SK-N-SH (cell line): ENCODE data around the gene MAP3K12. TPM values are rescaled to one million over a fixed set of nuclear protein-coding genes. Genes with fewer than 3 reads are reported as not detected.
A peak's percentile ranks its signal among the peaks of the same experiment; 100 is the strongest.

Experiments
- CTCF ChIA-PET: fragments of 300-600, 350-600 bp; formaldehyde crosslinking; extraction: SDS; loops from one replicate; lab custom pipeline; 2021; lab: Yijun Ruan, JAX
- POLR2A ChIA-PET: fragments of 350-600 bp; sonication (Branson Sonifier 250); formaldehyde crosslinking; extraction: SDS; loops from one replicate; lab custom pipeline; 2020; ENCODE audit warnings: antibody characterized with exemption, inconsistent platforms; lab: Yijun Ruan, JAX
- DNase-seq: peaks from one replicate; pipeline ENCODE4 v3.0.0; 2012
- H2AFZ ChIP-seq: fragments of 200-600 bp; sonication (generic); 2 replicates; pipeline ENCODE4 v1.8.1; 2016; ENCODE audit warnings: antibody characterized with exemption, mild to moderate bottlenecking, low read depth
- H3F3A ChIP-seq: fragments of 200-600 bp; sonication (generic); replicated peaks from 2 replicates; pipeline ENCODE3; 2016; ENCODE audit warnings: antibody characterized with exemption, mild to moderate bottlenecking; ENCODE audit not compliant: insufficient read depth
- H3K27ac ChIP-seq, 2 experiments: fragments of 200-500 bp in 1 of 2; fragments of 200-600 bp in 1 of 2; sonication (Bioruptor generic) in 1 of 2; sonication (generic), shearing (Covaris generic) in 1 of 2; 2 replicates each; pipeline versions ENCODE4 v1.5.1 to v1.6.1; 2014 to 2016; ENCODE audit warnings: low read depth in 2 of 2, inconsistent platforms in 1 of 2, low read length in 1 of 2, mild to moderate bottlenecking in 1 of 2, mixed read lengths in 1 of 2
- H3K27me3 ChIP-seq: fragments of 200-600 bp; sonication (generic), shearing (Covaris generic); 2 replicates; pipeline ENCODE4 v1.6.1; 2016; ENCODE audit warnings: mixed run types; ENCODE audit not compliant: insufficient read depth
- H3K36me3 ChIP-seq, 2 experiments: fragments of 200-500 bp in 1 of 2; fragments of 200-600 bp in 1 of 2; sonication (Bioruptor generic) in 1 of 2; sonication (generic) in 1 of 2; replicated peaks in 1 of 2; 2 replicates each; pipeline versions ENCODE3 to v1.5.1; 2014 to 2016; ENCODE audit warnings: low read length in 1 of 2, mild to moderate bottlenecking in 1 of 2; ENCODE audit not compliant: insufficient read depth in 2 of 2, control insufficient read depth in 1 of 2
- H3K4me1 ChIP-seq, 2 experiments: fragments of 200-500 bp in 1 of 2; fragments of 200-600 bp in 1 of 2; sonication (Bioruptor generic) in 1 of 2; sonication (generic), shearing (Covaris generic) in 1 of 2; 2 replicates each; pipeline versions ENCODE4 v1.5.1 to v1.6.1; 2014 to 2016; ENCODE audit warnings: low read depth in 1 of 2, low read length in 1 of 2, mixed run types in 1 of 2; ENCODE audit not compliant: insufficient read depth in 2 of 2, control insufficient read depth in 1 of 2
- H3K4me2 ChIP-seq: fragments of 200-600 bp; sonication (generic), shearing (Covaris generic); 2 replicates; pipeline ENCODE4 v1.6.1; 2017; ENCODE audit warnings: mixed run types
- H3K4me3 ChIP-seq, 2 experiments: fragments of 200-500 bp in 1 of 2; fragments of 200-600 bp in 1 of 2; sonication (Bioruptor generic) in 1 of 2; sonication (generic), shearing (Covaris generic) in 1 of 2; 2 replicates each; pipeline versions ENCODE4 v1.5.1 to v1.8.1; 2014 to 2016; ENCODE audit warnings: low read depth in 2 of 2, inconsistent platforms in 1 of 2, low read length in 1 of 2, mild to moderate bottlenecking in 1 of 2, mixed read lengths in 1 of 2, moderate library complexity in 1 of 2
- H3K79me2 ChIP-seq: fragments of 200-600 bp; sonication (generic); 2 replicates; pipeline ENCODE4 v1.8.1; 2017; ENCODE audit warnings: mild to moderate bottlenecking; ENCODE audit not compliant: insufficient read depth
- H3K9ac ChIP-seq: fragments of 200-600 bp; sonication (generic); 2 replicates; pipeline ENCODE4 v1.6.1; 2017; ENCODE audit warnings: mixed run types
- H3K9me2 ChIP-seq: fragments of 200-600 bp; sonication (generic); 2 replicates; pipeline ENCODE4 v1.6.1; 2017; ENCODE audit warnings: mixed run types
- H3K9me3 ChIP-seq: fragments of 200-600 bp; sonication (generic); 2 replicates; pipeline ENCODE4 v1.6.1; 2017; ENCODE audit warnings: mixed run types, mild to moderate bottlenecking, moderate library complexity
- H4K20me1 ChIP-seq: fragments of 200-600 bp; sonication (generic); 2 replicates; pipeline ENCODE4 v1.6.1; 2017; ENCODE audit warnings: mild to moderate bottlenecking, mixed run types; ENCODE audit not compliant: insufficient read depth
- CHD2 ChIP-seq: fragments of 150-350 bp; IDR thresholded peaks from 2 replicates; pipeline ENCODE4 v1.6.1; 2018; ENCODE audit warnings: low read length; ENCODE audit not compliant: partially characterized antibody
- ELF1 ChIP-seq: IDR thresholded peaks from 2 replicates; pipeline ENCODE4 v1.4.0; 2012
- FOSL2 ChIP-seq: IDR thresholded peaks from 2 replicates; pipeline ENCODE4 v1.4.0; 2012; ENCODE audit warnings: low read depth, mild to moderate bottlenecking, moderate library complexity, borderline replicate concordance
- FOXJ3 ChIP-seq: sonication (generic); formaldehyde crosslinking; IDR thresholded peaks from 2 replicates; pipeline ENCODE4 v1.5.1; 2020; ENCODE audit warnings: mild to moderate bottlenecking, missing genetic modification reagents
- FOXM1 ChIP-seq: IDR thresholded peaks from 2 replicates; pipeline ENCODE4 v1.4.0; 2012; ENCODE audit warnings: low read depth, mild to moderate bottlenecking
- GABPA ChIP-seq: IDR thresholded peaks from 2 replicates; pipeline ENCODE4 v1.4.0; 2012; ENCODE audit warnings: low read depth, mild to moderate bottlenecking
- GATA2 ChIP-seq: sonication (generic); formaldehyde crosslinking; IDR thresholded peaks from 2 replicates; pipeline ENCODE4 v1.5.0; 2020; ENCODE audit warnings: mild to moderate bottlenecking, missing genetic modification reagents
- IRF3 ChIP-seq: fragments of 150-350 bp; IDR thresholded peaks from 2 replicates; pipeline ENCODE4 v1.6.1; 2016; ENCODE audit warnings: mild to moderate bottlenecking, low read depth, low read length
- JUND ChIP-seq: IDR thresholded peaks from 2 replicates; pipeline ENCODE4 v1.4.0; 2012
- MAX ChIP-seq: IDR thresholded peaks from 2 replicates; pipeline ENCODE4 v1.4.0; 2012; ENCODE audit warnings: low read depth
- MEF2A ChIP-seq: IDR thresholded peaks from 2 replicates; pipeline ENCODE4 v1.4.0; 2012; ENCODE audit warnings: low read depth, borderline replicate concordance
- MXI1 ChIP-seq: IDR thresholded peaks from 2 replicates; pipeline ENCODE4 v1.6.1; 2012; ENCODE audit warnings: mild to moderate bottlenecking, low read depth, low read length, improper control_type of control experiment
- NFIC ChIP-seq: IDR thresholded peaks from 2 replicates; pipeline ENCODE4 v1.4.0; 2012; ENCODE audit warnings: borderline replicate concordance
- NRF1 ChIP-seq: IDR thresholded peaks from 2 replicates; pipeline ENCODE4 v1.6.1; 2012; ENCODE audit warnings: low read depth, mild to moderate bottlenecking, low read length
- PBX3 ChIP-seq: IDR thresholded peaks from 2 replicates; pipeline ENCODE4; 2012
- POLR2AphosphoS5 ChIP-seq: IDR thresholded peaks from 2 replicates; pipeline ENCODE4 v1.6.1; 2012; ENCODE audit warnings: low read depth, low read length
- RAD21 ChIP-seq: IDR thresholded peaks from 2 replicates; pipeline ENCODE4 v1.6.1; 2012; ENCODE audit warnings: mild to moderate bottlenecking, low read length
- RCOR1 ChIP-seq: fragments of 150-350 bp; IDR thresholded peaks from 2 replicates; pipeline ENCODE4 v1.6.1; 2017; ENCODE audit warnings: antibody characterized with exemption, low read length
- REST ChIP-seq: IDR thresholded peaks from 2 replicates; pipeline ENCODE4 v1.6.1; 2012; ENCODE audit warnings: mild to moderate bottlenecking, low read depth, low read length, moderate library complexity
- RFX5 ChIP-seq: IDR thresholded peaks from 2 replicates; pipeline ENCODE4 v1.6.1; 2012; ENCODE audit warnings: mild to moderate bottlenecking, improper control_type of control experiment, low read length
- RXRA ChIP-seq: IDR thresholded peaks from 2 replicates; pipeline ENCODE4 v1.4.0; 2012; ENCODE audit warnings: low read depth, mild to moderate bottlenecking, borderline replicate concordance
- SIN3A ChIP-seq: IDR thresholded peaks from 2 replicates; pipeline ENCODE4 v1.6.1; 2012; ENCODE audit warnings: low read depth, mild to moderate bottlenecking, low read length, moderate library complexity, borderline replicate concordance
- SMC3 ChIP-seq: IDR thresholded peaks from 2 replicates; pipeline ENCODE4 v1.6.1; 2012; ENCODE audit warnings: low read depth, low read length, improper control_type of control experiment
- TAF1 ChIP-seq: IDR thresholded peaks from 2 replicates; pipeline ENCODE4 v1.6.1; 2012; ENCODE audit warnings: low read depth, mild to moderate bottlenecking, low read length, moderate library complexity, borderline replicate concordance
- TCF12 ChIP-seq: IDR thresholded peaks from 2 replicates; pipeline ENCODE4 v1.4.0; 2012
- TEAD4 ChIP-seq: IDR thresholded peaks from 2 replicates; pipeline ENCODE4 v1.4.0; 2012; ENCODE audit warnings: mild to moderate bottlenecking, borderline replicate concordance; ENCODE audit not compliant: insufficient read depth
- USF2 ChIP-seq: fragments of 150-350 bp; IDR thresholded peaks from 2 replicates; pipeline ENCODE4 v1.6.1; 2017; ENCODE audit warnings: antibody characterized with exemption, low read length, low read depth, borderline replicate concordance
- WGBS: methylation state at CpG from one replicate; pipeline ENCODE4 v1.1.6; 2017; ENCODE audit warnings: low lambda C conversion rate; 5-methylcytosine and 5-hydroxymethylcytosine counted together
- polyA plus RNA-seq, 3 experiments: library from polyadenylated mRNA; depleted of rRNA; stranded (reverse); fragments of >200 nt; gene quantifications; 2 replicates each; pipeline ENCODE4 v1.2.3, GENCODE V29; 2012

MAP3K12 gene
- polyA plus RNA-seq, 1 of the 3 experiments (the other 2 are of a cell fraction): 57.6 TPM

GRCh38 chr12:53492830-53493609 is 6.2 kb downstream of the MAP3K12 start:
- Histone ChIP-seq H3K9ac (peak overlapping the region; percentile 63), H3K4me1 (peaks cover 24 to 36% of the 10 kb centered on the region in 2 experiments), H3F3A (peaks cover 33% of the 10 kb centered on the region), H3K9me2 (no peaks in the 10 kb centered on the region), H3K27ac (peak overlapping the region; percentile 63 to 94), H3K9me3 (no peaks in the 10 kb centered on the region), H4K20me1 (no peaks in the 10 kb centered on the region), H3K4me3 (peak overlapping the region; percentile 47 to 57), H3K79me2 (peaks cover 58% of the 10 kb centered on the region), H3K27me3 (no peaks in the 10 kb centered on the region), H3K4me2 (peak overlapping the region; percentile 80), H3K36me3 (peaks cover 3 to 8% of the 10 kb centered on the region in 2 experiments), H2AFZ (peak overlapping the region; percentile 72)
- peak; percentile 97 for DNase-seq
- WGBS: 3% methylated on average over 19 of the region's 52 CpGs
- ChIA-PET POLR2A (interaction anchor here (0.5 to 4.5 kb wide), 8 partner anchors 8 to 194 kb away, joined by 3 to 28 read pairs (median 4); partner anchors contain the start of genes AAAS, MYG1 and TARBP2), CTCF (interaction anchor here (0.9 to 2.4 kb wide), 9 partner anchors 11 to 193 kb away, joined by 4 to 14 read pairs (median 7); partner anchors contain the start of gene MYG1)
- TF ChIP-seq SMC3: no peak
- no peak for TF ChIP-seq TEAD4
- no peak for TF ChIP-seq RAD21
- no peak; the same call in 1 of the 2 replicates for TF ChIP-seq MEF2A
- no peak for TF ChIP-seq RXRA
- TF ChIP-seq RCOR1: 0 out of 2 replicates have a peak, but pooled peaks have one; percentile 29
- no peak for TF ChIP-seq JUND
- TF ChIP-seq TCF12: no peak
- TF ChIP-seq PBX3: 0 out of 2 replicates have a peak, but pooled peaks have one; percentile 8
- no peak for TF ChIP-seq RFX5
- no peak for TF ChIP-seq GABPA
- TF ChIP-seq ELF1: no peak; the same call in 1 of the 2 replicates
- no peak for TF ChIP-seq NFIC
- TF ChIP-seq FOXJ3: no peak
- TF ChIP-seq SIN3A: 0 out of 2 replicates have a peak, but pooled peaks have one; percentile 7
- TF ChIP-seq NRF1: no peak
- no peak for TF ChIP-seq GATA2 (CRISPR knock-in tag)
- peak; percentile 79 for TF ChIP-seq POLR2AphosphoS5
- peak; percentile 84 for TF ChIP-seq MXI1
- no peak for TF ChIP-seq REST
- TF ChIP-seq IRF3: no peak
- peak; percentile 55 for TF ChIP-seq MAX
- peak; percentile 80 for TF ChIP-seq CHD2
- no peak for TF ChIP-seq FOSL2
- peak; percentile 43; the same call in 1 of the 2 replicates for TF ChIP-seq TAF1
- no peak for TF ChIP-seq FOXM1
- TF ChIP-seq USF2: peak; percentile 80
